Stromal cell of bone marrow (primary cell): ENCODE results near the gene OR10V1.

Experiments used
- DNase-seq: peaks from one replicate; pipeline ENCODE4 v3.0.0-alpha.2; 2012; ENCODE audit warnings: low read depth

OR10V1 gene

GRCh38 chr11:59713745-59714144 lies at the start of gene OR10V1:
OR10V1 (minus strand) TSS chr11:59713845; CDS start chr11:59713845, 0 bp downstream.
- DNase-seq, result no peak

- DNase-seq, result no peak
Observed at GRCh38 chr11:59761993-59762392, 48.3 kb upstream of the OR10V1 start.

- no peak for DNase-seq
Observed at GRCh38 chr11:59760771-59761170, 47.1 kb upstream of the OR10V1 start.

- DNase-seq, result no peak
Observed at GRCh38 chr11:59759900-59760299, 46.3 kb upstream of the OR10V1 start.

- DNase-seq, result no peak
Observed at GRCh38 chr11:59758401-59759037, 44.9 kb upstream of the OR10V1 start.

GRCh38 chr11:59756845-59757244 lies 43.2 kb upstream of the OR10V1 start:
- DNase-seq, result no peak

GRCh38 chr11:59756558-59756840 lies 42.9 kb upstream of the OR10V1 start:
- DNase-seq, result peak; percentile 24

- DNase-seq, result peak; percentile 55
Observed at GRCh38 chr11:59755701-59756557, 42.3 kb upstream of the OR10V1 start.

- DNase-seq, result peak; percentile 49
Observed at GRCh38 chr11:59754859-59755700, 41.4 kb upstream of the OR10V1 start, which contains the start of gene STX3. STX3 (plus strand) TSS chr11:59755376; CDS start chr11:59755606, 230 bp downstream.

GRCh38 chr11:59754494-59754858 lies 40.8 kb upstream of the OR10V1 start:
- DNase-seq, result no peak

GRCh38 chr11:59753650-59754493 lies 40.2 kb upstream of the OR10V1 start:
- DNase-seq, result peak; percentile 44

GRCh38 chr11:59746111-59746510 lies 32.5 kb upstream of the OR10V1 start:
- DNase-seq, result no peak

GRCh38 chr11:59730896-59731565 lies 17.4 kb upstream of the OR10V1 start:
- DNase-seq, result no peak

GRCh38 chr11:59729834-59730233 lies 16.2 kb upstream of the OR10V1 start:
- DNase-seq, result no peak

- DNase-seq, result no peak
Observed at GRCh38 chr11:59728913-59729312, 15.3 kb upstream of the OR10V1 start.

- no peak for DNase-seq
Observed at GRCh38 chr11:59728154-59728553, 14.5 kb upstream of the OR10V1 start.

GRCh38 chr11:59727426-59727825 lies 13.8 kb upstream of the OR10V1 start:
- DNase-seq, result no peak

- no peak for DNase-seq
Observed at GRCh38 chr11:59724066-59724465, 10.4 kb upstream of the OR10V1 start.

GRCh38 chr11:59719556-59719955 lies 5.9 kb upstream of the OR10V1 start:
- DNase-seq, result no peak

- DNase-seq, result no peak
Observed at GRCh38 chr11:59716051-59716450, 2.4 kb upstream of the OR10V1 start.

GRCh38 chr11:59710136-59710847 lies 3.4 kb downstream of the OR10V1 start:
- no peak for DNase-seq
